Neuronal stem cell (in vitro differentiated cells): Measurements from ENCODE around the gene SPOP.

Source experiments
- DNase-seq: peaks from one replicate; pipeline ENCODE4 v3.0.0-alpha.2; 2013; ENCODE audit warnings: low spot score
- H2AFZ ChIP-seq: one replicate; pipeline ENCODE4 v1.6.1; 2013; ENCODE audit warnings: mild to moderate bottlenecking, low read length, inconsistent platforms
- H2AK5ac ChIP-seq: 2 replicates; pipeline ENCODE4 v1.6.1; 2013; ENCODE audit warnings: low read depth, mild to moderate bottlenecking, inconsistent platforms, low read length, moderate library complexity, mixed read lengths
- H2BK120ac ChIP-seq: 2 replicates; pipeline ENCODE4 v1.6.1; 2013; ENCODE audit warnings: low read depth, mild to moderate bottlenecking, inconsistent platforms, low read length, moderate library complexity, mixed read lengths
- H2BK12ac ChIP-seq: one replicate; pipeline ENCODE4 v1.6.1; 2013; ENCODE audit warnings: low read length, inconsistent platforms
- H2BK15ac ChIP-seq: 2 replicates; pipeline ENCODE4 v1.6.1; 2013; ENCODE audit warnings: mild to moderate bottlenecking, low read length, inconsistent platforms, mixed read lengths
- H2BK5ac ChIP-seq: one replicate; pipeline ENCODE4 v1.6.1; 2013; ENCODE audit warnings: inconsistent platforms, mild to moderate bottlenecking, low read length, moderate library complexity
- H3K14ac ChIP-seq: one replicate; pipeline ENCODE4 v1.6.1; 2013; ENCODE audit warnings: low read length, inconsistent platforms
- H3K18ac ChIP-seq: 2 replicates; pipeline ENCODE4 v1.6.1; 2013; ENCODE audit warnings: low read length, inconsistent platforms
- H3K23ac ChIP-seq: 2 replicates; pipeline ENCODE4 v1.6.1; 2013; ENCODE audit warnings: low read depth, mild to moderate bottlenecking, mixed read lengths, low read length, inconsistent platforms; ENCODE audit not compliant: poor library complexity
- H3K27ac ChIP-seq: replicated peaks from 3 replicates; pipeline ENCODE4 v1.5.1; 2013; ENCODE audit warnings: low read length, inconsistent platforms
- H3K27me3 ChIP-seq, 3 experiments: 2 replicates each; pipeline ENCODE4 v1.6.1; 2013; ENCODE audit warnings: low read length in 3 of 3, mild to moderate bottlenecking in 2 of 3, inconsistent platforms in 1 of 3, low read depth in 1 of 3, mixed read lengths in 1 of 3, moderate library complexity in 1 of 3; ENCODE audit not compliant: control insufficient read depth in 3 of 3, insufficient read depth in 3 of 3
- H3K36me3 ChIP-seq, 2 donors: replicated peaks in 1 of 2; 2 replicates each; pipeline ENCODE4 v1.6.1; 2013; ENCODE audit warnings: low read length in 2 of 2; ENCODE audit not compliant: control insufficient read depth in 2 of 2, insufficient read depth in 2 of 2
- H3K4ac ChIP-seq: 2 replicates; pipeline ENCODE4 v1.6.1; 2013; ENCODE audit warnings: inconsistent platforms, mild to moderate bottlenecking, low read length, moderate library complexity
- H3K4me1 ChIP-seq, 2 donors: 1 replicate in 1 of 2; 2 replicates in 1 of 2; pipeline ENCODE4 v1.6.1; 2013; ENCODE audit warnings: low read length in 2 of 2, low read depth in 1 of 2; ENCODE audit not compliant: control insufficient read depth in 2 of 2, insufficient read depth in 1 of 2
- H3K4me2 ChIP-seq: one replicate; pipeline ENCODE4 v1.6.1; 2013; ENCODE audit warnings: mild to moderate bottlenecking, low read length, inconsistent platforms; ENCODE audit not compliant: insufficient read depth, poor library complexity, severe bottlenecking
- H3K4me3 ChIP-seq, 2 donors: 2 replicates each; pipeline ENCODE4 v1.5.1; 2013; ENCODE audit warnings: low read length in 2 of 2, mild to moderate bottlenecking in 2 of 2, inconsistent platforms in 1 of 2, moderate library complexity in 1 of 2
- H3K79me1 ChIP-seq: one replicate; pipeline ENCODE4 v1.6.1; 2013; ENCODE audit warnings: low read depth, mild to moderate bottlenecking, inconsistent platforms, low read length, moderate library complexity
- H3K9ac ChIP-seq: one replicate; pipeline ENCODE4 v1.6.1; 2013; ENCODE audit warnings: mild to moderate bottlenecking, low read depth, low read length, inconsistent platforms; ENCODE audit not compliant: poor library complexity
- H3K9me3 ChIP-seq, 2 donors: replicated peaks in 1 of 2; 2 replicates each; pipeline versions ENCODE3 to v1.6.1; 2013; ENCODE audit warnings: low read length in 2 of 2, mild to moderate bottlenecking in 2 of 2, inconsistent platforms in 1 of 2, low read depth in 1 of 2, mixed read lengths in 1 of 2, moderate library complexity in 1 of 2; ENCODE audit not compliant: control insufficient read depth in 2 of 2, insufficient read depth in 1 of 2
- H4K8ac ChIP-seq: one replicate; pipeline ENCODE4 v1.6.1; 2013; ENCODE audit warnings: low read depth, mild to moderate bottlenecking, inconsistent platforms, low read length, moderate library complexity
- H4K91ac ChIP-seq: one replicate; pipeline ENCODE4 v1.6.1; 2013; ENCODE audit warnings: low read length, low read depth, mild to moderate bottlenecking, inconsistent platforms; ENCODE audit not compliant: poor library complexity
- WGBS, 2 donors: extraction: QIAGEN DNeasy Blood & Tissue Kit; methylation state at CpG; one replicate each; pipeline ENCODE4 v1.1.7; 2013; ENCODE audit warnings: missing lambda C conversion rate in 2 of 2, mixed read lengths in 1 of 2; ENCODE audit not compliant: insufficient read length in 2 of 2, insufficient replicate concordance in 1 of 2; ENCODE audit errors: extremely low coverage in 2 of 2; 5-methylcytosine and 5-hydroxymethylcytosine counted together

The SPOP gene

GRCh38 chr17:49634485-49634860 lies 43.4 kb downstream of the SPOP start:
- no peak overlapping the region for H3K18ac ChIP-seq
- H2AFZ ChIP-seq = no peak overlapping the region
- H3K36me3 ChIP-seq = no peaks in the 10 kb centered on the region
- no peak overlapping the region for H2AK5ac ChIP-seq
- no peak overlapping the region for H2BK120ac ChIP-seq
- H4K91ac ChIP-seq = no peak overlapping the region
- no peak overlapping the region for H2BK15ac ChIP-seq
- H3K27ac ChIP-seq = no peak overlapping the region
- DNase-seq = no peak
- no peak overlapping the region for H3K4ac ChIP-seq
- no peak overlapping the region for H3K9ac ChIP-seq
- H3K23ac ChIP-seq = no peak overlapping the region
- no peak overlapping the region for H2BK12ac ChIP-seq
- no peak overlapping the region for H2BK5ac ChIP-seq
- H3K14ac ChIP-seq = no peak overlapping the region
- no peak overlapping the region for H4K8ac ChIP-seq
- H3K4me2 ChIP-seq = no peak overlapping the region
- no peaks in the 10 kb centered on the region for H3K27me3 ChIP-seq
- H3K4me3 ChIP-seq = no peak overlapping the region
- peaks cover 0 to 6% of the 10 kb centered on the region in 2 donors for H3K4me1 ChIP-seq
- no CpG with 5 or more reads among the region's 1 CpG for WGBS, 2 donors
- no peaks in the 10 kb centered on the region for H3K79me1 ChIP-seq
- peaks cover 3 to 7% of the 10 kb centered on the region in 2 donors for H3K9me3 ChIP-seq

DNA sequence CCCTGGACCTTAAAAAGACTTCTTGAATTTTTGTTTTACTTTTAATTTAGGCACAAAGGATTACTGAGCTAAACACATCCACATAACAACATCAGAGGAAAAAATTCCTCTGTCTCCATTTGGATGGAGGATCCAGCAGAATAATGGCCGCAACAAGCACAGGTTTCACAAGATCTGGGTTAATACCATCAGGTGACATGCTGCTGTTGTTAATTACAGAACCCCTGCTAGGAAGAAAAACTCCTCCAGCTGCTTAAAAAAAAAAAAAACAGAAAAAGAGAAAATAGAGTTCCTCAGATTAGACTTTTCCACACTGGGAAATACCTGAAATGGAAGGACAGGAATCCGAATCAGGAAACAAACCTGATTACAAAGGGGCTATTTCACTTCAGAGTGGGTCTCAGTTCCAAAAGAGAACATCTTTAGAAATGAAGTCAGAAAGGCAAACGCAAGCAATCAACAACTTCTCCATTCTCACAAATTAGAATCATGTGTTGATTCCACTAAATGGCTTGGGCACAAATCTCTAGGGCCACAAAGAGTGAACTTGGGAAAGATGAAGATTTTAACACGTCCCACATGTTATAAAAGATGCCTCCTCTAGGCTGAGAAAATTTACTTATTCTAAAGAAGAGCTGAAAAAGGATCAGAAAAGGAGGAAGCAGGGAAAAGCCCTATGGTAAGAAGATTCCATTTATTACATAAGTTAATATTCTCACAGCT lies 44.0 kb downstream of the SPOP start:
- Histone ChIP-seq H3K27me3 (no peaks in the 10 kb centered on the region), H4K91ac (no peak overlapping the region), H3K4me3 (no peak overlapping the region), H2BK5ac (no peak overlapping the region), H3K9me3 (peaks cover 2 to 3% of the 10 kb centered on the region in 2 donors), H3K4me2 (no peak overlapping the region), H2AK5ac (no peak overlapping the region), H3K36me3 (no peaks in the 10 kb centered on the region), H2BK12ac (no peak overlapping the region), H3K18ac (no peak overlapping the region), H2AFZ (no peak overlapping the region), H3K14ac (no peak overlapping the region), H2BK120ac (no peak overlapping the region), H3K23ac (no peak overlapping the region), H3K79me1 (no peaks in the 10 kb centered on the region), H3K9ac (no peak overlapping the region), H3K27ac (no peak overlapping the region), H3K4me1 (peaks cover 0 to 6% of the 10 kb centered on the region in 2 donors), H4K8ac (no peak overlapping the region), H3K4ac (no peak overlapping the region), H2BK15ac (no peak overlapping the region)
- DNase-seq = peak; percentile 9
- WGBS, 2 donors = no CpG with 5 or more reads among the region's 4 CpGs

- Histone ChIP-seq H3K4me2 (no peak overlapping the region), H3K27me3 (no peaks in the 10 kb centered on the region), H3K27ac (no peak overlapping the region), H4K91ac (no peak overlapping the region), H3K4ac (no peak overlapping the region), H3K36me3 (no peaks in the 10 kb centered on the region), H3K79me1 (no peaks in the 10 kb centered on the region), H2BK120ac (no peak overlapping the region), H3K4me3 (no peak overlapping the region), H3K9ac (no peak overlapping the region), H2AK5ac (no peak overlapping the region), H3K23ac (no peak overlapping the region), H3K18ac (no peak overlapping the region), H2BK12ac (no peak overlapping the region), H2AFZ (no peak overlapping the region), H4K8ac (no peak overlapping the region), H2BK15ac (no peak overlapping the region), H3K14ac (no peak overlapping the region), H3K4me1 (peaks cover 0 to 6% of the 10 kb centered on the region in 2 donors), H2BK5ac (no peak overlapping the region), H3K9me3 (no peaks in the 10 kb centered on the region)
- DNase-seq = no peak
- no CpG with 5 or more reads among the region's 2 CpGs for WGBS, 2 donors
These were observed 44.6 kb downstream of the SPOP start for GRCh38 chr17:49633250-49633649.

GRCh38 chr17:49632201-49632600 lies 45.7 kb downstream of the SPOP start:
- Histone ChIP-seq H3K36me3 (no peaks in the 10 kb centered on the region), H2AK5ac (no peak overlapping the region), H3K9me3 (no peaks in the 10 kb centered on the region), H3K9ac (no peak overlapping the region), H2BK5ac (no peak overlapping the region), H3K4me3 (no peak overlapping the region), H3K4me1 (peaks cover 0 to 6% of the 10 kb centered on the region in 2 donors), H4K91ac (no peak overlapping the region), H3K23ac (no peak overlapping the region), H3K18ac (no peak overlapping the region), H2AFZ (no peak overlapping the region), H3K14ac (no peak overlapping the region), H3K4me2 (no peak overlapping the region), H3K27me3 (no peaks in the 10 kb centered on the region), H3K4ac (no peak overlapping the region), H2BK15ac (no peak overlapping the region), H2BK12ac (no peak overlapping the region), H3K79me1 (peaks cover 2% of the 10 kb centered on the region), H4K8ac (no peak overlapping the region), H2BK120ac (no peak overlapping the region), H3K27ac (no peak overlapping the region)
- no CpG with 5 or more reads among the region's 4 CpGs for WGBS, 2 donors
- no peak for DNase-seq
